GM12878 (cell line): ENCODE results near the gene TCEAL1. TPM values are rescaled to one million over a fixed set of nuclear protein-coding genes. Genes with fewer than 3 reads are reported as not detected.

Experiments used
- ATAC-seq: fragments of 200-7000 bp; cut with Tn5 transposase; 3 replicates; pipeline ENCODE4 v1.9.1; 2020; ENCODE audit warnings: mild to moderate bottlenecking, moderate library complexity
- BruUV-seq: library from RNA; stranded (reverse); fragments of 400-500 nt; replicated peaks from 2 replicates; lab custom pipeline; 2021; lab: Mats Ljungman, UMichigan
- CTCF ChIA-PET: fragments of 300-600 bp; sonication (Branson Sonifier 250); formaldehyde crosslinking; extraction: SDS; loops from one replicate; lab custom pipeline; 2021; ENCODE audit warnings: inconsistent platforms; lab: Yijun Ruan, JAX
- POLR2A ChIA-PET: fragments of 350-600 bp; formaldehyde crosslinking; extraction: SDS; loops from one replicate; lab custom pipeline; 2021; ENCODE audit warnings: inconsistent platforms; lab: Charles Lee
- RAD21 ChIA-PET: fragments of 300-600 bp; sonication (Branson Sonifier 250); formaldehyde crosslinking; loops from one replicate; lab custom pipeline; 2023; ENCODE audit warnings: antibody characterized with exemption; ENCODE audit not compliant: unreplicated experiment; lab: Charles Lee
- SMC1A ChIA-PET: fragments of 300-600 bp; sonication (Branson Sonifier 250); formaldehyde crosslinking; loops from one replicate; lab custom pipeline; 2023; ENCODE audit not compliant: unreplicated experiment, uncharacterized antibody; lab: Charles Lee
- DNase-seq: peaks from one replicate; pipeline ENCODE4 v3.0.0-alpha.2; 2011; ENCODE audit warnings: low read depth, low spot score
- FAIRE-seq: peaks from 3 replicates; lab custom pipeline; 2011; peaks lifted over from hg19 to GRCh38; lab: Jason Lieb, UNC
- H2AFZ ChIP-seq: 2 replicates; pipeline ENCODE4 v1.6.0; 2011; ENCODE audit warnings: low read depth, low read length, control low read depth; ENCODE audit not compliant: control insufficient read depth
- H3K27ac ChIP-seq: 2 replicates; pipeline ENCODE4 v1.5.1; 2011; ENCODE audit warnings: control low read depth; ENCODE audit not compliant: control insufficient read depth, insufficient read depth
- H3K27me3 ChIP-seq, 2 experiments: replicated peaks in 1 of 2; 2 replicates each; pipeline versions ENCODE4 v1.6.0 to v1.6.1; 2011; ENCODE audit warnings: low read length in 1 of 2; ENCODE audit not compliant: control insufficient read depth in 2 of 2, insufficient read depth in 2 of 2
- H3K36me3 ChIP-seq, 2 experiments: 2 replicates each; pipeline ENCODE4 v1.5.1; 2011; ENCODE audit warnings: low read length in 1 of 2; ENCODE audit not compliant: control insufficient read depth in 2 of 2, insufficient read depth in 2 of 2
- H3K4me1 ChIP-seq: 2 replicates; pipeline ENCODE4 v1.6.1; 2011; ENCODE audit warnings: mild to moderate bottlenecking, low read length, moderate library complexity, mixed read lengths; ENCODE audit not compliant: control insufficient read depth, insufficient read depth
- H3K4me2 ChIP-seq: 2 replicates; pipeline ENCODE4 v1.6.0; 2011; ENCODE audit warnings: control low read depth; ENCODE audit not compliant: control insufficient read depth, insufficient read depth
- H3K4me3 ChIP-seq: fragments of 200-600 bp; sonication (generic); 2 replicates; pipeline ENCODE4 v1.5.1; 2016
- H3K79me2 ChIP-seq: 2 replicates; pipeline ENCODE4 v1.6.0; 2011; ENCODE audit warnings: low read length; ENCODE audit not compliant: control insufficient read depth, insufficient read depth
- H3K9ac ChIP-seq: 2 replicates; pipeline ENCODE4 v1.8.0; 2011; ENCODE audit warnings: low read length, control low read depth, mixed read lengths; ENCODE audit not compliant: control insufficient read depth, insufficient read depth
- H3K9me3 ChIP-seq: replicated peaks from 3 replicates; pipeline ENCODE4 v1.5.1; 2011; ENCODE audit warnings: mild to moderate bottlenecking, low read length; ENCODE audit not compliant: control insufficient read depth, insufficient read depth
- H4K20me1 ChIP-seq: 2 replicates; pipeline ENCODE4 v1.6.0; 2011; ENCODE audit not compliant: control insufficient read depth, insufficient read depth
- CBX3 ChIP-seq: fragments of 200-600 bp; sonication (generic); IDR thresholded peaks from 2 replicates; pipeline ENCODE4 v1.6.1; 2016; ENCODE audit warnings: low read depth, borderline replicate concordance
- FOXM1 ChIP-seq: IDR thresholded peaks from 2 replicates; pipeline ENCODE4 v1.6.1; 2012; ENCODE audit warnings: low read depth, mild to moderate bottlenecking, inconsistent platforms, low read length, moderate library complexity
- HCFC1 ChIP-seq: fragments of 150-350 bp; IDR thresholded peaks from 2 replicates; pipeline ENCODE4 v1.6.1; 2014; ENCODE audit warnings: low read length
- HDAC2 ChIP-seq: fragments of 200-600 bp; sonication (generic); IDR thresholded peaks from 2 replicates; pipeline ENCODE4 v1.6.1; 2017
- JUNB ChIP-seq: IDR thresholded peaks from 2 replicates; pipeline ENCODE4 v1.6.1; 2016; ENCODE audit warnings: antibody characterized with exemption, mild to moderate bottlenecking
- KDM1A ChIP-seq: fragments of 200-600 bp; sonication (generic); IDR thresholded peaks from 2 replicates; pipeline ENCODE4 v1.6.1; 2016; ENCODE audit warnings: borderline replicate concordance
- LARP7 ChIP-seq: fragments of 450-650 bp; IDR thresholded peaks from 2 replicates; pipeline ENCODE4 v1.6.1; 2017; ENCODE audit warnings: mild to moderate bottlenecking
- POLR2A ChIP-seq: IDR thresholded peaks from 2 replicates; pipeline ENCODE4 v1.6.1; 2011; ENCODE audit warnings: low read depth, mild to moderate bottlenecking, low read length
- RELB ChIP-seq: fragments of 450-650 bp; IDR thresholded peaks from 2 replicates; pipeline ENCODE4 v1.6.1; 2017; ENCODE audit warnings: low read depth, mild to moderate bottlenecking, moderate library complexity
- SPI1 ChIP-seq: IDR thresholded peaks from 2 replicates; pipeline ENCODE4 v1.6.1; 2011; ENCODE audit warnings: low read depth, mild to moderate bottlenecking, low read length, moderate library complexity, borderline replicate concordance; ENCODE audit not compliant: insufficient read depth
- TCF7 ChIP-seq: IDR thresholded peaks from 2 replicates; pipeline ENCODE4 v1.6.1; 2014; ENCODE audit warnings: antibody characterized with exemption, borderline replicate concordance
- WRNIP1 ChIP-seq: IDR thresholded peaks from 2 replicates; pipeline ENCODE4 v1.6.1; 2011; ENCODE audit warnings: low read depth, low read length, improper control_type of control experiment, borderline replicate concordance
- ZBTB11 ChIP-seq: fragments of 450-650 bp; formaldehyde crosslinking; IDR thresholded peaks from 2 replicates; pipeline ENCODE4 v1.5.0; 2022; ENCODE audit warnings: mild to moderate bottlenecking, missing genetic modification characterization
- ZNF622 ChIP-seq: fragments of 450-650 bp; IDR thresholded peaks from 2 replicates; pipeline ENCODE4 v1.6.1; 2017; ENCODE audit warnings: mild to moderate bottlenecking, inconsistent platforms
- WGBS: methylation state at CpG from one replicate; pipeline ENCODE4 v1.1.6; 2016; ENCODE audit warnings: low lambda C conversion rate; ENCODE audit not compliant: insufficient replicate concordance, insufficient coverage; ENCODE audit errors: missing lambda C conversion rate; 5-methylcytosine and 5-hydroxymethylcytosine counted together
- in situ Hi-C: fragments of 300-500 bp; cut with MboI; formaldehyde crosslinking; loops from 9 replicates; pipeline ENCODE4 v1.14.3; 2018; ENCODE audit warnings: mixed read lengths
- intact Hi-C: fragments of 100-400 bp; cut with micrococcal nuclease; formaldehyde crosslinking; loops from one replicate; pipeline ENCODE4 v1.14.2; 2022; ENCODE audit not compliant: unreplicated experiment
- polyA plus RNA-seq, 11 experiments: library from polyadenylated mRNA; depleted of rRNA in 4 of 11; unstranded in 6 of 11; stranded (reverse) in 5 of 11; fragments of >200 nt; fragmentation: Nextera tagmentation in 4 of 11; fragmentation: Illumina TruSeq in 1 of 11; extraction: Ambion mirVana in 4 of 11; extraction: Trizol in 1 of 11; gene quantifications; 1 replicate in 1 of 11; 2 replicates in 10 of 11; pipeline versions ENCODE4 v1.2.1 to v1.2.3, GENCODE V29; 2011 to 2016; ENCODE audit warnings: inconsistent platforms in 2 of 11, missing spikeins in 2 of 11, low read depth in 1 of 11
- total RNA-seq, 4 experiments: library from RNA; depleted of rRNA in 3 of 4; stranded (reverse); fragments of >200 nt in 3 of 4; fragmentation: Illumina TruSeq in 1 of 4; extraction: Trizol in 1 of 4; gene quantifications; 2 replicates each; pipeline versions ENCODE4 v1.2.1 to v1.2.3, GENCODE V29; 2013 to 2021

TCEAL1 gene
- total and polyA plus RNA-seq, 10 of the 15 experiments (the other 5 are each of a cell fraction or from before 2014, with no cell fraction given) = 10.1 to 24.3 (median 17.8) TPM

GRCh38 chrX:103635436-103635835, 6.7 kb downstream of the TCEAL1 start:
- Histone ChIP-seq H3K79me2 (no peaks in the 10 kb centered on the region), H3K4me3 (no peak overlapping the region), H2AFZ (no peak overlapping the region), H3K4me1 (no peaks in the 10 kb centered on the region), H3K36me3 (no peaks in the 10 kb centered on the region), H3K27ac (no peak overlapping the region), H3K9ac (no peak overlapping the region), H4K20me1 (no peaks in the 10 kb centered on the region), H3K9me3 (no peaks in the 10 kb centered on the region), H3K27me3 (no peaks in the 10 kb centered on the region), H3K4me2 (no peak overlapping the region)
- no TSS peak for BruUV-seq
- no peak for ATAC-seq
- POLR2A ChIA-PET = no interaction called here
- in situ Hi-C loops = no loop called here
- RAD21 ChIA-PET = no interaction called here
- DNase-seq = no peak
- no peak for TF ChIP-seq ZBTB11
- SMC1A ChIA-PET = no interaction called here
- intact Hi-C loops = no loop called here
- no peak for FAIRE-seq
- WGBS = 22% methylated on average over 2 of the region's 2 CpGs
- CTCF ChIA-PET = no interaction called here

- no peak for FAIRE-seq
- Histone ChIP-seq H3K4me3 (no peak overlapping the region), H2AFZ (no peak overlapping the region), H3K9me3 (no peaks in the 10 kb centered on the region), H4K20me1 (no peaks in the 10 kb centered on the region), H3K79me2 (no peaks in the 10 kb centered on the region), H3K27me3 (no peaks in the 10 kb centered on the region; a peak in 1 of 4 replicates), H3K36me3 (no peaks in the 10 kb centered on the region), H3K27ac (no peak overlapping the region), H3K4me1 (no peaks in the 10 kb centered on the region), H3K4me2 (no peak overlapping the region), H3K9ac (no peak overlapping the region)
- intact Hi-C loops = no loop called here
- no peak for ATAC-seq
- RAD21 ChIA-PET = no interaction called here
- no peak for DNase-seq
- CTCF ChIA-PET = interaction anchor here (1.7 kb wide), 1 partner anchor 8 kb away, joined by 5 read pairs; no protein-coding TSS in a partner anchor
- SMC1A ChIA-PET = no interaction called here
- POLR2A ChIA-PET = no interaction called here
- no TSS peak for BruUV-seq
- in situ Hi-C loops = no loop called here
- WGBS = 33% methylated on average over 2 of the region's 2 CpGs
- TF ChIP-seq KDM1A = no peak
- TF ChIP-seq WRNIP1 = no peak
- no peak for TF ChIP-seq JUNB
- TF ChIP-seq LARP7 = no peak
- TF ChIP-seq CBX3 = no peak
- TF ChIP-seq SPI1 = no peak
- no peak for TF ChIP-seq TCF7
- no peak for TF ChIP-seq ZNF622
- TF ChIP-seq RELB = no peak
- TF ChIP-seq POLR2A = no peak
- TF ChIP-seq HCFC1 = no peak
- TF ChIP-seq HDAC2 = no peak
- no peak for TF ChIP-seq FOXM1
These were observed 9.0 kb downstream of the TCEAL1 start for GRCh38 chrX:103637604-103638338.
